Activated naive CD4-positive, alpha-beta T cell (primary cell): ENCODE measurements around the gene IFT81.
"Not testable (repeated sequence)": the region's sequence is repeated elsewhere in the genome, so short reads cannot be mapped to it uniquely, and the experiment has no call there.

ENCODE experiments used
- DNase-seq, 4 experiments: peaks; one replicate each; lab custom pipeline; 2025; lab: John Stamatoyannopoulos, UW

The IFT81 gene

GRCh38 chr12:110244372-110244771 lies 120.2 kb downstream of the IFT81 start:
- no peak for DNase-seq

GRCh38 chr12:110244829-110245228 lies 120.7 kb downstream of the IFT81 start:
- no peak for DNase-seq

- peak in 2 of 4 experiments; percentile 7 to 44 for DNase-seq
Measured at GRCh38 chr12:110245369-110245772, 121.2 kb downstream of the IFT81 start.

GRCh38 chr12:110246636-110247339 lies 122.6 kb downstream of the IFT81 start:
- no peak for DNase-seq

- DNase-seq = no peak
Measured at GRCh38 chr12:110247340-110248095, 123.4 kb downstream of the IFT81 start.

- no peak for DNase-seq
Measured at GRCh38 chr12:110248096-110248447, 123.9 kb downstream of the IFT81 start.

GRCh38 chr12:110249105-110249504 lies 124.9 kb downstream of the IFT81 start:
- DNase-seq = no peak

- DNase-seq = no peak
Measured at GRCh38 chr12:110249716-110250225, 125.6 kb downstream of the IFT81 start.

- DNase-seq = no peak
Measured at GRCh38 chr12:110251381-110251780, 127.2 kb downstream of the IFT81 start.

GRCh38 chr12:110252716-110253115 lies 128.6 kb downstream of the IFT81 start:
- DNase-seq = no peak

GRCh38 chr12:110253176-110253575 lies 129.0 kb downstream of the IFT81 start:
- no peak for DNase-seq

- DNase-seq = no peak
Measured at GRCh38 chr12:110254971-110255540, 130.9 kb downstream of the IFT81 start.

- DNase-seq = not testable (repeated sequence)
Measured at GRCh38 chr12:110255890-110256456, 131.8 kb downstream of the IFT81 start.

GRCh38 chr12:110256780-110257431 lies 132.7 kb downstream of the IFT81 start:
- no peak for DNase-seq

GRCh38 chr12:110258466-110258865 lies 134.3 kb downstream of the IFT81 start:
- DNase-seq = no peak

- DNase-seq = no peak
Measured at GRCh38 chr12:110262442-110263388, 138.6 kb downstream of the IFT81 start.

GRCh38 chr12:110266381-110266960 lies 142.3 kb downstream of the IFT81 start:
- no peak for DNase-seq

GRCh38 chr12:110266980-110267620 lies 142.9 kb downstream of the IFT81 start:
- no peak for DNase-seq
